GM12892 (cell line): ENCODE measurements around the gene TMEM208. TPM values are rescaled to one million over a fixed set of nuclear protein-coding genes. Genes with fewer than 3 reads are reported as not detected.
A peak's percentile ranks its signal among the peaks of the same experiment; 100 is the strongest.

Experiments used
- DNase-seq: peaks from one replicate; pipeline ENCODE4 v3.0.0; 2011; ENCODE audit not compliant: insufficient read length
- FAIRE-seq: peaks from 2 replicates; lab custom pipeline; 2011; peaks lifted over from hg19 to GRCh38; lab: Jason Lieb, UNC
- POLR2A ChIP-seq: IDR thresholded peaks from 2 replicates; pipeline ENCODE4 v1.6.1; 2011; ENCODE audit warnings: low read depth, low read length, control low read depth
- POLR2AphosphoS5 ChIP-seq: IDR thresholded peaks from 2 replicates; pipeline ENCODE4 v1.6.1; 2011; ENCODE audit warnings: low read depth, low read length, control low read depth
- TAF1 ChIP-seq: IDR thresholded peaks from 2 replicates; pipeline ENCODE4 v1.6.1; 2011; ENCODE audit warnings: low read depth, mild to moderate bottlenecking, control low read depth, low read length, borderline replicate concordance
- polyA plus RNA-seq: library from polyadenylated mRNA; unstranded; fragments of >200 nt; gene quantifications from one replicate; pipeline ENCODE4 v1.2.1, GENCODE V29; 2012; ENCODE audit warnings: missing spikeins, inconsistent platforms; ENCODE audit not compliant: missing spikeins

The TMEM208 gene
- 34.9 TPM for polyA plus RNA-seq

GRCh38 chr16:67226804-67227566 lies at the start of gene TMEM208:
Gene TMEM208 (plus strand): TSS chr16:67227130. CDS start chr16:67227219, 89 bp downstream.
- DNase-seq = peak; percentile 97
- peak; percentile 78 for TF ChIP-seq POLR2A
- TF ChIP-seq POLR2AphosphoS5 = peak; percentile 87
- peak; percentile 67; the same call in 1 of the 2 replicates for TF ChIP-seq TAF1
- peak; percentile 98 for FAIRE-seq

- FAIRE-seq (peak; percentile 60), DNase-seq (peak; percentile 69)
- TF ChIP-seq POLR2A = no peak
- TF ChIP-seq POLR2AphosphoS5 = no peak
- TF ChIP-seq TAF1 = no peak
These were observed 48.9 kb upstream of the TMEM208 start for GRCh38 chr16:67177743-67178699.

DNA sequence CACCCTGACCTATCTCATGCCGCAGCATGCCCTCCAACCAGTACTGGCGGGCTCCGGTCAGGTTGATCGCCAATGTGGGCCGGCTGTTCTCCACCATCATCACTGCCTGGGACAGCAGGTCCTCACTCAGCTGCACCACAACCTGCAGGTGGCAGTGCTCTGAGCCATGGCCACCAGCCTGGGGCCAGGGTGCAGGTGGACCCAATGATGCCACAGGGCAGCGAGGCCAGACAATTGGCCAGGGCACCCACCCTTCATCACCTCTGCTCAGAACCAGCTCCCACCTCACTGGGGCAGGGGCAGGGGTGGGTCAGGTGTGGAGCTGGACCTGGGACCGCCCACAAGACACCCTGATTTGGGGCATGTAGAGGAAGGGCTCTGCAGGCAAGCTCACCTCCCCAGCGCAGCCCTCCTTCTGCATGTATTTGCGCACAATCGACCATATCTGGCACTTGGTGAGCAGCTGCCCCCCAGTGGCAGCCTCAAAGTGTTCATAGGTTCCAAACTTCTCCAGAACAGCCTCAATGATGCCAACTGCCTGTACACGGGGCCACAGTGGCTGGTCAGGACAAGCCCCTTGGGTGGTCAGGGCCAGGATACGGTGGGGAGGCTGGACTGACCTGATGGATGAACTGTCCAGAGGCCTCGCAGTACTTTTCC lies 47.4 kb upstream of the TMEM208 start:
- no peak for FAIRE-seq
- TF ChIP-seq TAF1 (no peak), POLR2A (no peak), POLR2AphosphoS5 (no peak)
- no peak for DNase-seq

DNA sequence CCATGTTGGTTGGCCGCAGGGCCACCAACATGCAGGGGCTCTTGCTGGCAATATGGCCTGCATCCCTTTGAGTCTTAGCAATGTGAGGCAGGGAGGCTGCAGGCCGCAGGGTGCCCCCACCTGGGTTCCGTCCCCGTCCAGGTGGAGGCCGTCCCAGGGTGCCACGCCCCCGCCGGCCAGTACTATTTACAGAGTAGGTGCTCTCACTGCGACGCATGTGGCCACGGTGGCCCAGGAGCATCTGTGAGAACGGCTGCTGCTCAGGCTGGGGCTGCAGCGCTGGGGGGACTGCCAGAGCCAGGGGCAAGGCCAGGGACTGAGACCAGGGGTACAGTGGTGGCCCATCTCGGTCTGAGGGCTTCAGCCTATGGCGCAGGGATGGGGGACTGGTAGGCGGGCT lies 46.8 kb upstream of the TMEM208 start:
- DNase-seq = no peak
- FAIRE-seq = no peak
- TF ChIP-seq TAF1 (no peak), POLR2A (no peak), POLR2AphosphoS5 (no peak)

DNA sequence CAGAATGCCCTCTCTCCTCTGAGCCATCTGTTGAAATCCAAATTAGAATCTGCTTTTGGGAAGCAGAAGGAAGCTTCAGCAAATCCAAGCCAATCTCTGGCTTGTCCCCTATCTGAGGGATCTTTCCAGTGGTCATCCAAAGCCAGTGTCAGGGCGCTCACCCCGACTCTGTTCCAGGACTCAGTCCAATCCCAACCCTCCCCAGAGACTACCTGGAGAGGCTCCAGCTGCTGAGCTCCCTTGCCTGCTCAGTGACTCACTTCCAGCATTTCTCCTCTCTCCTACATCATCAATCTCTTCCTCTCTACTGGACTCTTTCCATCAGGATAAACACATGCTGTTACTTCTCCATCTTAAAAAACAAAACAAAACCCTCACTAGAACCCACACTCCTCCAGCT lies 45.6 kb upstream of the TMEM208 start:
- DNase-seq (no peak), FAIRE-seq (no peak)
- TF ChIP-seq POLR2A = no peak
- TF ChIP-seq POLR2AphosphoS5 = no peak
- no peak for TF ChIP-seq TAF1

DNA sequence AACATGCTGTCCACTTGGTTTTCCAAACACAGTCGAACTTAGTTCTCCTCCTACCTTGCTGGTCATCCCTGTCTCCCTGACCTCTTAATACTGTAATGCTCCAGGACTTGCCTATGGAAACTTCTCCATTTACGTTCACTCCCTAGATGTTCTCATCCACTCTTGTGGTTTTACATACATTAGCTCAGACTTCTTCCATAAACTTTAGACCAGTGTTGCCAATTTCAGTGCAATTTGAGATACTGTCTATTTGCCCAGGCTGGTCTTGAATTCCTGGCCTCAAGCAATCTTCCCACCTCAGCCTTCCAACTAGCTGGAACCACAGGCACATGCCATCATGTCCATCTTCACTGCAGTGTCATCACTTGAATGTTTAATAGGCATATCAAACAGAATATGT lies 44.6 kb upstream of the TMEM208 start:
- DNase-seq (no peak), FAIRE-seq (no peak)

DNA sequence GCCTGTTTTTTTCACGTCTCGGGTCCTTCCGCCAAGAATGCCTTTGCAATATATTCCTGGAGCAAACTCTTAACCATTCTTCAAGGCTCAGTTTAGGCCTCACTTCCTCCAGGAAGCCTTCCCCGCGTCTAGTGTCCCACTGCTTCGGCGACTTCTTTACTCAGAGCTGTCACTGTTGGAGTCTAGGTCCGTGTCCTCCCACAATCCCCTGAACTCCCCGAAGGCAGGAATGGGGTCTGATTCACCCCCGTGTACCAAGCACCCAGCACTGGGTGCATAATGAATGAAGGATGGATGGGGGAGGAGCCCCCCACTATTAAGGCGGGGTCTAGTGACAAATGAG lies 43.7 kb upstream of the TMEM208 start:
- TF ChIP-seq TAF1 (no peak), POLR2A (no peak), POLR2AphosphoS5 (no peak)
- no peak for FAIRE-seq
- no peak for DNase-seq

More for the DNA sequence above, 44.6 kb upstream of the TMEM208 start:
- TF ChIP-seq TAF1 (no peak), POLR2A (no peak), POLR2AphosphoS5 (no peak)

DNA sequence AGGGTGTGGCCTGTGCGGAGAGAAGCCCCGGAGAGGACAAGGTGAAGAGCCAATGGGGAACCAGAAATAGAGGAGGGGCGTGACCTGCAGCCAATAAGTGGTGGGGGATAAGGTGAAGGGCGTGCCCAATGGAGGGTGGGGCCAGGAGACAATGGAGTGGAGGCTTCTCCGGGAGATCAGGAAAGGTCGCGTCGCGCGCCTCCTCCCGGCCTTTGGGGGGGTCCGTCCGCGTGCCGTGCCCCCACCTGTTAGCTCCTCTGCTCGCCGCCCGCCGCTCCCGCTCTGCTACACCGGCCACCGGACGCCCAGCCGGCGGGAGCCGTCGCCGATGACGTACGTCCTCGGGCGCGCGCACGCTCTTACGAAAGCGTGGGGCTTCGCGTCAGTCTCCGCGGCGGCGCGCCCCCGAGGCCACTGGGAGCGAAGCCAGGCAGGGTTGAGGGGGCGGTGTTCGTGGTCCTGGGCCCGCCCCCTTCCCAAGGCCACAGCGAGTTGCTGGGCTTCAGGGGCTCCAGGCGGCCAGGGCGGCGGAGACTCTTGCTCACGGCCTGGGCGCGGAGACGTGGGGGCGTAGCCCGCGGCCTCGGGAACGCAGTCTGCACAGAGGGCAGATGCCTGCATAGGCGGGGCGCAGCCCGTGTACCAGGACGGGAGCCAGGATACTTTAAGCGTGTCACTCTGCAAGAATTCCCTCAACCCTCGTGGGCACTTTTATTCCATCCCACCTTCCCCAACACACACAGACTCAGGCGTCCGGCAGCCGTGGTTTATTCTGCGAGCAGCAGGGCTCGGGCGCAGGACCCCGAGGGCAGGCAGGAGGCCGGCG lies 43.1 kb upstream of the TMEM208 start, which contains the start of gene MATCAP1:
MATCAP1 (minus strand) TSS at position 337 of the 826 bp plus-strand sequence. CDS start 3,353 bp downstream, outside the sequence.
- DNase-seq (peak; percentile 100), FAIRE-seq (peak; percentile 99)
- no peak; the same call in 1 of the 2 replicates for TF ChIP-seq POLR2A
- TF ChIP-seq POLR2AphosphoS5 = no peak
- 0 out of 2 replicates have a peak, but pooled peaks have one; percentile 17 for TF ChIP-seq TAF1

DNA sequence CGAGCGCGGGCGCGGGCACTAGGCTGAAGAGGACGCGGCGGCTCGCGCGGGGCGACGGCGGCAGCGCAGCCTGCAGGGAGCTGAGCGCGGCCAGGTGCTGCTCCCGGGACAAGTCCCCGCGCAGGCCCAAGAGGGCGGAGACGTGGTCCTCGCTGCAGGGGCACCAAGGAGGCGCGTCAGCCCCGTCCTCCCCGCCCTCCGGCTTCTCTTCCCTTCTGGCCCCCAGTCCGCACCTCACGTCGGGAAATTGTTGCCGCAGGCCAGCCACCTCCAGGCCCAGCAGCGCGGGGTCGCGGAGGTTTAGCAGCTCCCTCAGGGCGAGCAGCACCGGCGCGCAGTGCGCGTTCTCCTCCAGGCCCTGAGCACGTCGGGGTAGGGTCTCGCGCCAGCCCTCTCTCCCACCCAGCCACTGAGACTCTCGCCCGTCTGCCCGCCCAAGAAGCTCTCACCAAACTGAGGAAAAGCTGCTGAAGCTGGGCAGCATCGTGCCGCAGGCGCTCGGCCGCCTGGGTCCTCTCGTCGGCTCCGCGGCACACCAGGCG lies 42.4 kb upstream of the TMEM208 start:
- FAIRE-seq = no peak
- no peak for DNase-seq
- TF ChIP-seq POLR2A (no peak), TAF1 (no peak), POLR2AphosphoS5 (no peak)
